Measurements from ENCODE around the gene TTC39C.
A peak's percentile ranks its signal among the peaks of the same experiment; 100 is the strongest.

TTC39C gene

GRCh38 chr18:24075767-24076597 lies 61.4 kb downstream of the TTC39C start:
- peak; percentile 63 for DNase-seq (ENCODE audit: extremely low spot score)
- ChIA-PET POLR2A (no interaction called here), CTCF (interaction anchor here (1.0 to 1.4 kb wide), 6 partner anchors 10 to 101 kb away, joined by 3 to 4 read pairs (median 3); no protein-coding TSS in a partner anchor)
- TF ChIP-seq CTCF (IDR thresholded peaks at IDR 0.05; ENCODE audit: control extremely low read depth, extremely low read depth, low read depth, missing control alignments): no peak

GRCh38 chr18:24076950-24077349 lies 62.4 kb downstream of the TTC39C start:
- CTCF ChIA-PET: interaction anchor here (1.3 to 2.0 kb wide), 3 partner anchors 9 to 100 kb away, joined by 3 to 5 read pairs (median 4); no protein-coding TSS in a partner anchor
- no peak for TF ChIP-seq CTCF (IDR thresholded peaks at IDR 0.05; ENCODE audit: control extremely low read depth, extremely low read depth, low read depth, missing control alignments)
- POLR2A ChIA-PET: no interaction called here
- no peak for DNase-seq (ENCODE audit: extremely low spot score)

GRCh38 chr18:24078391-24078790 lies 63.8 kb downstream of the TTC39C start:
- TF ChIP-seq CTCF (IDR thresholded peaks at IDR 0.05; ENCODE audit: control extremely low read depth, extremely low read depth, low read depth, missing control alignments): no peak
- ChIA-PET POLR2A (no interaction called here), CTCF (interaction anchor here (2.0 kb wide), 1 partner anchor 8 kb away, joined by 5 read pairs; no protein-coding TSS in a partner anchor)
- no peak for DNase-seq (ENCODE audit: extremely low spot score)

- no peak for DNase-seq (ENCODE audit: extremely low spot score)
- ChIA-PET CTCF (interaction anchor here (0.9 to 1.4 kb wide), 3 partner anchors 9 to 39 kb away, joined by 3 read pairs; no protein-coding TSS in a partner anchor), POLR2A (no interaction called here)
- no peak for TF ChIP-seq CTCF (IDR thresholded peaks at IDR 0.05; ENCODE audit: control extremely low read depth, extremely low read depth, low read depth, missing control alignments)
These were observed 66.3 kb downstream of the TTC39C start for GRCh38 chr18:24080861-24081260.

- no peak for TF ChIP-seq CTCF (IDR thresholded peaks at IDR 0.05; ENCODE audit: control extremely low read depth, extremely low read depth, low read depth, missing control alignments)
- ChIA-PET POLR2A (no interaction called here), CTCF (interaction anchor here (1.2 to 1.4 kb wide), 3 partner anchors 21 to 35 kb away, joined by 3 to 5 read pairs (median 3); no protein-coding TSS in a partner anchor)
- DNase-seq (ENCODE audit: extremely low spot score): no peak
These were observed 69.0 kb downstream of the TTC39C start for GRCh38 chr18:24083550-24083949.

GRCh38 chr18:24086082-24086481 lies 71.5 kb downstream of the TTC39C start:
- ChIA-PET POLR2A (no interaction called here), CTCF (interaction anchor here (0.7 to 1.4 kb wide), 3 partner anchors 9 to 16 kb away, joined by 3 to 5 read pairs (median 3); no protein-coding TSS in a partner anchor)
- TF ChIP-seq CTCF (IDR thresholded peaks at IDR 0.05; ENCODE audit: control extremely low read depth, extremely low read depth, low read depth, missing control alignments): no peak
- no peak for DNase-seq (ENCODE audit: extremely low spot score)

Measured in GM10248 (cell line).